Right forelimb (tissue), 1 donor: ENCODE measurements around the gene GLT1D1.

Experiments
- DNase-seq: peaks from one replicate; pipeline ENCODE4 v3.0.0-alpha.2; 2018

Gene GLT1D1

DNA sequence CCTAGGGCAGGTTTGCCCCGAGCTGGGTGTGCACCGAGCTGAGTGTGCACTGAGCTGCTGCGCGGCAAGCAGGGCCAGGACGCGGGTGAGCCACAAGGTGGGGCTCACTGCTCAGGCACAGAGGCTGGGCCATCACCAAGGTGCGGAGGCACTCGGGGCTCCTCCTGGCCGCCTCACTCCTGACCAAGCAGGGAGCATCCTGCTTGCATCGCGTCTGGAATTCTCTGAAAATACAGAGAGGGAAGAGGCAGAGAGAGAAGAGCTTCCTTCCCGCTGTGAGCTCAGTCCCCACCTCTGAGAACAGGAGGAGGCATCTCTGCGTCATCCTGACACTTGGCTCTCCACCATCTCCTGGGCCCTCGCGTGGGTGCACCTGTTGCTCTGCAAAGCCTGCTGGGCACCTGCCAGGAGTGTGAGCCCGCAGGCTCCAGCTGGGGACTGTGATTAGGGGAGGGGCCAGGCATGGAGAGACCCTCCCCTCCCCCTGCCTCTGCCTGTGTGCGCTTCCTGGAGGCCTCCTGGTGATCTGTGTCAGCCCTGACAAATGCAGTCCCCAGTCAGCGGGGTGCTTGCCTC is 116.3 kb downstream of the GLT1D1 start:
- peak; percentile 56 for DNase-seq

DNA sequence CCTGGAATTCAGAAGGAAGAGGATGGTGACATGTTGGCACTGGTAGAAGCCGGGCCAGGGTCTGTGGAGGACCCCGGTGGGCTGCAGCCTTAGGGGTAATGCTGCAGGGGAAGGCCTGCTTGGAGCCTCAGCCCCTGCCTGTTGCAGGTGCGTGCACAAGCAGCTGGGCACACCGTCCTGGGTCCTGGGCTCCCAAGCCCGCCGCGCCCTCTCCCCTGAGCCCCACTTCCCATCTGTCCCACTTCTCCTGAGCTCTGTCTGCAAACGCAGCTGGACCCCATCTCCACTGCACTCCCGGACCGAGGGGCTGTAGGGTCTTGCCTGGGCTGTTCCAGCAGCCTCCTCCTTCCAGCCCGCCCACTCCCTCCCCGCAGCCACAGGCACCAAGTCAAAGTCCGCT is 116.8 kb downstream of the GLT1D1 start:
- DNase-seq: no peak

DNA sequence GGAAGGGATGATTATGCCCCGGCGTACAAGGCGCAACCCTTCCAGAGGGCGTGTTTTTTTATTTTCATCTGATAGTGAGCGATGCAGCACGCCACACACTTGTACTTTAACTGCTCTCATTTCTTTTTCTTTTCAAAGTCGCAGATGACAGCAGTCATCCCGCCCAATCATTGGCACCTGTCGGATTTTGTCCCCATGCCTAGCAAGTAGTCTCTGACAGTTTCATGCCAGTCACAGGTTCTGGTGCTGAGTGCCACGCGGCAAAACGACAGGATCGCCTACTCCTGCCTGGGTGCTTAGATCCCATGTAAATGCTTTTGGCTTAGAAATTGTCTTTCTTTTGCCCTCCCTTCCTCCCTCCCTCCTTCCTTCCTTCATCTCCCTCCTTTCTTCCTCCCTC is 117.7 kb downstream of the GLT1D1 start:
- no peak for DNase-seq

DNA sequence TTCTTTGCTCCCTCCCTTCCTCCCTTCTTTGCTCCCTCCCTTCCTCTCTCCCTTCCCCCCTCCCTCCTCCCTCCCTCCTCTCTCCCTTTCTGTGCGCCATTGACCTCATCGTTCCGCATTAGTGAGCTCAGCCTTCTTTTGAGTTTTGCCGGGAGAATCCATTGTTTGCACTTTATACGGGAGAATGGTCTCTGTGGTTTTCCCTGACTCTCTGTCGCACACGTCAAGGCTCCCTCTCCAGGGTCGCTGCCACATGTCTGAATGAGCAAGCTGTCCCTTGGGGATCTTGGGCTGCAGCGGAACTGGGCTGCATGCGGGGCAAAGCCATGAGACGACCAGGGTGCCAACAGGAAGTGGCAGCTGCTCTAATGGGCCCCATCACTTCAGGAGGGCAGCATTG is 118.5 kb downstream of the GLT1D1 start:
- DNase-seq: no peak

DNA sequence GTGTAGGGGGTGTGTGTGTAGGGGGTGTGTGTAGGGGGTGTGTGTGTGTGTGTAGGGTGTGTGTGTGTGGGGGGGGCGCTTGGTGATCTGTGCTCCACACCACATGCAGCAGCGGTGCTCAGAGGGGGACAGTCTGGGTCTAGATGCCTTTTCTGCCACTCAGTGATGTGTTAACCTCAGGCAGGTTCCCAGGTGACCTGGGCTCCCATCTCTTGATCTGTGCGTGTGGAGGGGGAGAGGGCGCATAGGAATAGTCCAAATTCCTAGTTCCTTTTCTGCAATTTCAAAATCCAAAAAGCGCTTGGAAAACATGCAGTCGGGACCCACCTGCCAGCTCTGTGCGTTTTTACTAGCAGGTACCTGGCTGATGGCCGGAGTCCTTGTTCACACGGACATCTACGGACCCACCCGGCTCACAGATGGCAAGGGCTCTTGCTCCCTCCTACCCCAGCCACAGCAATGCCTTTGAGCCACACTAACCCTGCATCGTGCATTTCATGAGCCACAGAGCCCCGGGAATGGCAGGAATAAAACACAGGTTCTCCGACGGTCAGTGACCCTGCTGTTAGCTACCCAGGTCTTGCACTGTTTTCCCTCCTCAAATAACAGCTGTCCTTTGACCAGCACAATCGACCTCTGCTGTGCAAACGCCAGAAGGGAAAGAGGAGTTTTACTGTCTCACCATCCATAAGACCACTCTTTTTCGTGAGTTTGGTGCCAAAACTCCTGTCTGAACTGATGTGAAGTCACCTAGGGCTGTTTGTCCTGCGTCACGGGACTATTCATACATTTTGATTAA is 120.8 kb downstream of the GLT1D1 start:
- DNase-seq: no peak

DNA sequence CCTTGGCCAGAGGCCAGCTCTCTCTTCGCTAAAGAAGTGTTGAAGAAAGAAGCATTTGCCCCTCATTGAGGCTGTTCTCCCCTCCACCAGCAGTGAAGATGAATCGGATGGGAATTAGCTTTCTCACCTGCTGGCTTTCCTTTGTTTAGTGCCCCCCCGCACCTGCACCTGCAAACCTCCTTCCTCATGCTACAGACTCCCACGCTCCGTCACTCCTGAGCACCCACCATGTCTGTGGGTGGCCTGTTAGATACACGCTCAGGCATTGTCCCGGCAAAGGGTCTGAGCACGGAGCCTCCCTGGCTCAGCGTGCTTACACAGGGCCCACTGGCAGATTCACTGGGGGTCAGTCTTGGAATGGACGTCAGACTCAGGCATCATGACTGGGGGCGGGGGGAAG is 121.6 kb downstream of the GLT1D1 start:
- DNase-seq: no peak

DNA sequence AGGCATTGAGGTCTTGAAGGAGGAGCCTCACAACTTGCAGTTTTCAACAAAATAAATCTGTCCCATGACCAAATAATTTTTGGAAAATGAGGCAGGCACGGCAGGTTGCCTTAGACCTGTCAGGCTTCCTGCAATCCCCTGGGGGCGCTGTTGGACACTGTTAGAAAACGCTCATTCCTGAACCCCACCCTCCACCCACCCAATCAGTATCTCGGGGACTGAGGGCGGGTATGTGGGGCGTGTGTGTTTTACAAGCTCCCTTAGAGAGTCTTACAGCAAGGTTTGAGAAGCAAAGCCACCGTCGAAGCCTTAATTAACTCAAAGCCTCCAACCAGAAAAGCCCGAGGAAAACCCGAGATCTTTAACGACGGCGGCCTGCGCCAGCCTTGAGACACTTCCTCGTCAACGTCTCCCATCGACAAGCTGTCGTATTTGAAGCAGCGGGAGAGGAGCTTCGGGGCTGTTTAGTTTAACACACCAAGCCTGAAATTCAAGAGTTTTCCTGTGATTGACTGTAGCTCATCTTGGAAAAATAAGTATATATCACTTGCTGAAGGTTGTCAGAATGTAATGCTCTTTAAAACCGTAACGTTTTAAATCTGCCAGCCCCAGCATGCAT is 123.0 kb downstream of the GLT1D1 start:
- DNase-seq: peak; percentile 59

DNA sequence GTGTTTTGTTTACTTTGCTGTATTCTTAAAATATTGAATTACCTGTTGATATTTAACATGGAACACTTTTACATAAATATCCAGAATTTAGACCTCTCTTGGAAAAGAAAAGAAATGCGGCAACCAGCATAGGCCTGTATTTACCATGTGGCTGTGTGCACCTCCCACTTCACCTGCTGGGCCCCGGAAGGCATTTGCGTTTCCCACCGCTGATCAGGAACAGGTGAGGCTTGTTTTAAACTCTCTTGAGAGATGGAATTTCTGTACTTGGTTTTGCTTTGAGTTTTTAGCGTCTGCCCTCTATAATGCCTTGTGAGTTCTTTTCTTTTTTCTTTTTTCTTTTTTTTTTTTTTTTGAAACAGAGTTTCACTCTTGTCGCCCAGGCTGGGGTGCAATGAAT is 124.2 kb downstream of the GLT1D1 start:
- DNase-seq: no peak

DNA sequence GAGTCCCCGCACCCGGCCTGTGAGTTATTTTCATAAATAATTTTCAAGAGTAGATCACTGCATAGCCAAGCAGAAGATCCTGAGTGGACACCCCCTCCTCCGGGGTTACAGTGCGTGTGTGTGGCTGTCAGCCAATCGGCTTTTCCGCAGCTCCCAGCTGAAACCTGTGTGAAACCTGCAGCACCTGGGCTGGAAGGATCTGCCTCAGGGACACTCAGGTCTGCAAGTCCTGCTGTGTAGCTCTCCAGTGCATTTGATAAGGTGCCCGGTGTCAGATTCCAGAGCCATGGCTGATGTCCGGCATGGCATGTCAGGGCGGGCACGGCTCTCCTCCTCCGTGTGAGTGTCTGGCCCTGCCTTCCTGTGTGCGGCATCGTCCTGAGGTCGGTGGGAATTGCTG is 124.8 kb downstream of the GLT1D1 start:
- DNase-seq: no peak

DNA sequence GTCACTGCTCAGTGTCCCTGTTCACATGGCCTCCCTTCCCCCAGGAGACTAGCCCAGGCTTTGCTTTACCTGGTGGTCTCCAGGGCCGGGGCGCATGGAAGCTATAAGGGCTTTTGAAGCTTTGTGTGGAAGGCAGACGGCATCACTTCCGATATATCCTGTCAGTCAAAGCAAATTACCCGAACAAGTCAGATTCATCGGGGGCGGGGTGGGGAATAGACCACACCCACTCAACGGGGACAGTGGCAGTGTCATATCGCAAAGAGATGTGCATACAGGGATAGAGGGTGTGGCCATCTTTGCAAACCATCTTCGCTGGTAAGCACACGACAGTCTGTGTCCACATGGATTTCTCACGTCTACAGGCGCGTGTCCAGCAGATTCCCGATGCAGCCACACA is 127.3 kb downstream of the GLT1D1 start:
- DNase-seq: no peak

DNA sequence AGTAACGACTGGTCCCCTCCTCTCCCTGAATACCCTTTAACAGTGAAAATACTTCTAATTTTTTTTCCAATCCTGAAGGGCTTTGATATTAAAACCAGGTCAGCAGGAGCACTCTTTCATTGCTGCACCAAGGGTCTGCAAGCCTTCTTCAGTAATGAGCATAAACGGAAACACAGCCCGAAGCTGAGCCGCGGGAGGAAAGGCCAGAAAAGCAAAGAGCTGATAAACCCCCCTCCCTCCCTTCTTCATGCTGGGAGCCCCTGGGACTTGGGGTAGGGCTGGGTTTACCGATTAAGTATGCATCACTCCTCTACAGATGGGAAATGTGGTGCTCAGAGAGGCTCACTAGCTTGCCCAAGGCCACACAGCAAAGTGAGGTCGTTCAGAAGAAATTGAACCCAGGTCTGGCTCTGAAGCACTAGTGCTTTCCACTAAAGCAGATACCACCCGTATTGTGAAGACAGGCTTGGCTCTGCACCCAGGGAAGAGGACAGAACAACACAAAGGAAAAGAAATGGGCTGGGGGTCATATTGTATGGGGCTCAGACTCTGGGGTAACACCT is 128.8 kb downstream of the GLT1D1 start:
- no peak for DNase-seq

DNA sequence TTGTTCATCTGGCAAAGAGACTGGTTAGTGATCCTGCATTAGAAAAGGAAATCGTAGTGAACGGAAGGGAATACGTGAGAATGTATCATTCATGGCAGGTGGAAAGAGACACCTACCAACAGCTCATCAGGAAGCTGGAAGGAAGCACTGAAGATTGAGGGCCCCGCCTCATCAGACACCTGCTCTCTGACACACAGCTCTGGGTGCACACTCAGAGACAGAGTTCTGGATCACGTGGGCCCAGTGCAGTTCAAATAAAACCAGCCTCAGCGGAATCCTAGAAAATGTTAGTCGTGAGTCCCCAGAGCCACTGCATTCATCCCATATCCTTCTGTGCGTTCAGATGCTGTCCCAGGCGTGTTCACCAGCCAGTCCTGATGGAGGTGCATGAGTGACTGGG is 129.7 kb downstream of the GLT1D1 start:
- DNase-seq: no peak

DNA sequence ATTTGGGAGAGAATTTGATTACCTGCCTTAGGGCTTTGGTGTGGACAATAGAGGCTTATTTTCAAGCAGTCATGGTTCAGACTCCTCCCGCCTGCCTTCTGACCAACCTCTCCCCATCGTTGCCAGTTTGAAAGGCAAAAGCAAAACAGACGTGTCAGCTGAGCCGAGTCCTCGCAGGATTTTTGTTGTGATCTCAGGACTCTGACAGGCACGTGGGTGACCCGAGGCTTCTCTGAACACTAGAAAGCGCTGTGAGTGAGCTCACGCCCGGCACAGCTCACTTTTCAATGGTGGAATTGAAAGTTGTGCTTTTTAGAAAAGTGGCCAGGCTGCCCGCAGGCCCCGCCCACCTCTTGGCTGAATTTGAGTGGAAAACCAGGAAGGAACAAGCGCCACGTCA is 130.1 kb downstream of the GLT1D1 start:
- no peak for DNase-seq

DNA sequence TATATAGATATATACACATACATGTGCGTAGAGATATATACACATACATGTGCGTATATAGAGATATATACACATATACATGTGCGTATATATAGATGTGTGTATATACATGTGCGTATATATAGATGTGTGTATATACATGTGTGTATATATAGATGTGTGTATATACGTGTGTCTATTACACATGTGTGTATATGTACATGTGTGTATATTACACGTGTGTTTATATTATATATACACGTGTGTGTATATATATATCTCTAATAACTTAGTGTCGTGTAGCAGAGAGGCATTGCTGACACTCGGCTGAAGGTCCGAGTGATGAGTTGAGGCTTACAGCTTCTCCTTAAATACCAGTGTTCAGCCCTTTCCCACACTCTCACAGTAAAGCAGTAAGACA is 133.7 kb downstream of the GLT1D1 start:
- DNase-seq: no peak

DNA sequence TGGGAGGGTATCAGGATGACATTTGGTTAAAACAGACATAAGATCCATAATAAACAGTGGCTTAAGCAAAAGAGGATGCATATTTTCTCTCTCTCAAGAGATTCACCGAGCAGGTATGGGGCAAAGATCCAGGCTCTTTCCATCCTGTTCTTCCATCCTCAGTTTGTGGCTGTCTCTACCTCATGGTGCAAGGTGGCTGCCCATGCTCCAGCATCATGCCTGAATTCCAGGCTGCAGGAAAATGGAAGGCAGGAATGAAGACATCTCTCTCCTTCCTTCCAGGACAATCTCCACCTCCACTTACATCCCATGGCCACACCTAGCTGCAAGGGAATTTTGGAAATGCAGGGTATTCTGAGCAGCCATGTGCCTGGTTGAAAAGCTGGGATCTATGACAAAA is 136.0 kb downstream of the GLT1D1 start:
- no peak for DNase-seq

DNA sequence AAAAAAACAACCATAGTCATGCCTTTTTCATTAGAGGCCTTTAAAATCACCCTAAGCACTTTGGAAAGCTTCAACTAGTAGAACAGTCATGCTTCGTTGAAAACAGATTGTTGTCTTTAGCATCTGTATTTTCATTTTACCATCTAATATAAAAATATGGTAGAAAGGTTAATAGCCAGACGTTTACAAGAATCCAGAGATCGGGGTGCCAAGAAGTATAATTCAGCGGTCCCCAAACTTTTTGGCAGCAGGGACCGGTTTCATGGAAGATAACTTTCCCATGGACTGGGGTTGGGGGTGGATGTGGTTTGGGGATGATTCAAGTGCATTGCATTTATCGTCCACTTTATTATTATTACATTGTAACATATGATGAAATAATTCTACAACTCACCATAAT is 138.4 kb downstream of the GLT1D1 start:
- no peak for DNase-seq

DNA sequence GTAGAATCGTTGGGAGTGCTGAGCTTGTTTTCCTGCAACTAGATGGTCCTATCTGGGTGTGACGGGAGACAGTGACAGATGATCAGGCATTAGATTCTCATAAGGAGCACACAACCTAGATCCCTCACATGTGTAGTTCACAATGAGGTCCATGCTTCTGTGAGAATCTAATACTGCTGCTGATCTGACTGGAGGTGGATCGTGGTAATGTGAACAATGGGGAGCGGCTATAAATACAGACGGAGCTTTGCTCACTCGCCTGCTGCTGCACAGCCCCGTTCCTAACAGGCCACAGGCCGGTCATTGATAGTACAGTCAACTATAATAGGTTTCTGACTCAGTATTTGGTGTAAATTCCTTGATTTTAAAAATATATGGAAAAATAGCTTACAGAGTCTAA is 138.8 kb downstream of the GLT1D1 start:
- DNase-seq: no peak

DNA sequence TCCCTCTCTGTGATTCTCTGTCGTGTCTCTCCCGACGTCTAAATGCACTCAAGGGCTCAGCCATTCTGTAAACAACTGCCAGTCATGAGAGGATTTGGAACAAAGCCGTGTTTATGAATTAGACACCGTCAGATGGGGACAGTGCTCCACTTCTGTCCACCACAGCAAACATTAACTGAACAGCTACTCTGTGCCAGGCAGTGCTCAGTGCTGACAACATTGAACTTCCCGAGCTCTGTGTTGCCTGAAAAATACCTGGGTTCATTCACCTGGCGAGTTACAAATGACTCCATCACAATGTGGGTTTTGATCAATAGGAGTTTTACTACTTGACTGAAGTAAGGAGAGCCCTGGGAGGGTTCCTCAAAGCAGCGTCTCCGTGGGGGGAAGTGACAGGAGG is 139.3 kb downstream of the GLT1D1 start:
- no peak for DNase-seq

DNA sequence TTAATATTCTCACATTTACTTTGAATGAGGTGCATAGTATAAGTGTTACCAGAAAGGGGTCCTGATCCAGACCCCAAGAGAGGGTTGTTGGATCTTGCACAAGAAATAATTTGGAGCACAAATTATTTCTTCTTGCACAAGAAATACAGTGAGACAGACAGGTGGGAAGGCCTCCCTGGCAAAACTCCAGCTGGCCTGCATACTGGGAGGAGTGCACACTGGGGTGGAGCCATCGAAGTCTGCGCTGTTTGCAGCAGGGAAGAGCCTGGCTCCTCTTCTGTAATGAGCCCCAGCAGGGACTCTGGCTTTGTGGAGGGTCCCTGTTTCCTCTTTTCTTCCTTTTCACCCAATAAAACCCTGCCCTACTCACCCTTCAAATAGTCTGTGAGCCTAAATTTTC is 141.6 kb downstream of the GLT1D1 start:
- peak; percentile 65 for DNase-seq

DNA sequence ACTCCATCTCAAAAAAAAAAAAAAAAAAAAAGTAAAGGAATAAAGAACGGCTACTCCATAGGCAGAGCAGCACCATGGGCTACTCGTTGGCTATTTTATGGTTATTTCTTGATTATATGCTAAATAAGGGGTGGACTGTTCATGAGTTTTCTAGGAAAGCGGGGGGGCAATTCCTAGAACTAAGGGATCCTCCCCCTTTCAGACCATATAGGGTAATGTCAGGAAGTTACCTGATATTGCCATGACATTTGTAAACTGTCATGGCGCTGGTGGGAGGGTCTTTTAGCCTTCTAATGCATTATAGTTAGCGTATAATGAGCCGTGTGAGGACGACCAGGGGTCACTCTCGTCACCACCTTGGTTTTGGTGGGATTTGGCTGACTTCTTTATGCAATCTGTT is 142.3 kb downstream of the GLT1D1 start:
- DNase-seq: no peak

DNA sequence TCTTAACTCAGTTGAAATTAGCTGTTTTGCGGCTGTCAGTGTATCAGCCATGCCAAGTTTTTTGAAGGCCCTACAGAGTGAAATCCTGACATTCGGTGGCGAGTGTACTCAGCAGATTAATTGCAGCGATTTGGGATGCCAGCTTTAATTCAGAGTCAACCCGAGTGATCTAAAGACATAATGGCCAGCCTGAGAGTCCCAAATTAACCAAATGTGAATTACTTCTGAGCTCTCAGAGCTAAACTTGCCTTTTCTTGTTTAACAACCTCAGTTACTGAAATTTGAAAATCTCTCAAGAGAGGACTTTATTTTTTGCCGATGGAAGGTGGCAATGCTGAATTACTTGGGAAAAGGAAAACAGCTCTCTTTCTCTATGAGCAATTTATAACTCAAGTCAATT is 148.5 kb downstream of the GLT1D1 start:
- DNase-seq: no peak

DNA sequence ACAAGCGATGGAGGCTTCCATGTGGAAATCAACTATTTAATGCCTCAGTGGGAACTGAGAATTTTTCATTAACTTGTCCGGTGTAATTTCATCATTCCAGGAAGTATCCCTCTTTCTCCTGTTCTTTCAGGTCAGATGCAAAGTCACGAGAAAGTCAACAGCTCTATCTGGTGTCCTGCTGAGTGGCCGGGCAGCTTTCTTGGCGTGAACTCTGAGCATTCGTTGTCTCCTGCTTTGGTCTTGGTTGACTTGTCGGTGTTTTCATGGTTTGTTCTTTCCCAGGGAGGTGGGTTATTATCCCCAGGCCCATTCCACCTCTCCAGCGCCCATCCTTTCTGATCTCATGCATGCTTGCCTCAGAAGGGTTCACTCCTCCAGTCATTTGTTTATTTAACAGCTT is 149.1 kb downstream of the GLT1D1 start:
- no peak for DNase-seq

DNA sequence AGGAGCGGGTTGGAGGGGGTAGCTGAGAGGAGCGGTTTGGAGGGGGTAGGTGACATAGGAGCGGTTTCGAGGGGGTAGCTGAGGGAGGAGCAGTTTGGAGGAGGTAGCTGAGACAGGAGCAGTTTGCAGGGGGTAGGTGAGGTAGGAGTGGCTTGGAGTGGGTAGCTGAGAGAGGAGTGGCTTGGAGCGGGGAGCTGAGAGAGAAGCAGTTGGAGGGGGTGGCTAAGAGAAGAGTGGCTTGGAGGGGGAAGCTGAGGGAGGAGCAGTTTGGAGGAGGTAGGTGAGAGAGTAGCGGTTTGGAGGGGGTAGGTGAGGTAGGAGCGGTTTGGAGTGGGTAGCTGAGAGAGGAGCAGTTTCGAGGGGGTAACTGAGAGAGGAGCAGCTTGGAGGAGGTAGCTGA is 152.1 kb downstream of the GLT1D1 start:
- no peak for DNase-seq

DNA sequence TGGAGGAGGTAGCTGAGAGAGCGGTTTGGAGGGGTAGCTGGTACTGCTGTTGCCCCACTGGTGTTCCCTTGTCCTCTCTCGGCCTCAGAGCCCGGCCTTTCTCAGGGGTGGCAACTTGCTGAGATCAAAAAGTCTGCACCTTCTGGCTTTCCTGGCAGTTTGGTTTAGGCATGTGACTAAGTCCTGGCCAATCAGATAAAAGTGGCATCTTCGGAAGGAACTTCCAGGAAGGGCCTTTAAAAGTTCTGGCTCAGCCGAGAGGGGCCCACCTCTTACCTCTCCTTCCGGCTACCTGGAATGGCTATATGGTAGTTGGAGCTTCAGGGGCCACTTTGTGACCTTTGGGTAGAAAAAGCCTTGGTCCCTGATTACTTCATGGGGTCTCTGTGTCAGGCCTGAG is 152.6 kb downstream of the GLT1D1 start:
- DNase-seq: no peak
